Lower leg skin (tissue), 3 donors: ENCODE measurements around the gene TPST1.

Experiments used
- POLR2A ChIP-seq, 2 donors: fragments of 450-650 bp; IDR thresholded peaks; one replicate each; pipeline ENCODE4 v1.6.1; 2016 to 2017; ENCODE audit warnings: antibody characterized with exemption in 2 of 2, mild to moderate bottlenecking in 1 of 2, moderate library complexity in 1 of 2
- TF ChIP-seq, protein P1 (sequence below), 3 donors: fragments of 450-650 bp; IDR thresholded peaks; one replicate each; pipeline ENCODE4 v1.5.1; 2016; ENCODE audit warnings: antibody characterized with exemption in 3 of 3, mild to moderate bottlenecking in 3 of 3, moderate library complexity in 2 of 3

DNA sequence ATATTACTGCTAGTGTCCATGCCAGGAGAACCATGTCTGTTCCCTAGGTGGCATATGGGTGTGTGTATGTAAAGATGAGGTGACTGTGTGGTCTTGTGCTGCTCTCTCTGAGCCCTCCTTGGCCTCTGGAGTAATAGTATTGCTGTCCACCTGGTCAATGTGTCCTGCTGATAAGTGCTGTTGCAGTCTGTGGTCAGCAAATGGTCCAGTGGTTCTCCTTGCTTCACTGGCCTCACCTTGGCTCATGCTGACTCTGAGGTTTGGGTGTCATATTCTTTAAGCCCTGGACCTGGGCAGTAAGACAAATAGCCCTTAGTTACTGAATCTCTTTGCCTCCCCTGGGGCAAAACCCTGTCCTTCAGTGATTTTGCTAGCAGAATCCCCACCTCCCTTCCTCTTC lies 56.8 kb downstream of the TPST1 start:
- TF ChIP-seq POLR2A (IDR thresholded peaks at IDR 0.05): no peak
- TF ChIP-seq, protein P1, sequence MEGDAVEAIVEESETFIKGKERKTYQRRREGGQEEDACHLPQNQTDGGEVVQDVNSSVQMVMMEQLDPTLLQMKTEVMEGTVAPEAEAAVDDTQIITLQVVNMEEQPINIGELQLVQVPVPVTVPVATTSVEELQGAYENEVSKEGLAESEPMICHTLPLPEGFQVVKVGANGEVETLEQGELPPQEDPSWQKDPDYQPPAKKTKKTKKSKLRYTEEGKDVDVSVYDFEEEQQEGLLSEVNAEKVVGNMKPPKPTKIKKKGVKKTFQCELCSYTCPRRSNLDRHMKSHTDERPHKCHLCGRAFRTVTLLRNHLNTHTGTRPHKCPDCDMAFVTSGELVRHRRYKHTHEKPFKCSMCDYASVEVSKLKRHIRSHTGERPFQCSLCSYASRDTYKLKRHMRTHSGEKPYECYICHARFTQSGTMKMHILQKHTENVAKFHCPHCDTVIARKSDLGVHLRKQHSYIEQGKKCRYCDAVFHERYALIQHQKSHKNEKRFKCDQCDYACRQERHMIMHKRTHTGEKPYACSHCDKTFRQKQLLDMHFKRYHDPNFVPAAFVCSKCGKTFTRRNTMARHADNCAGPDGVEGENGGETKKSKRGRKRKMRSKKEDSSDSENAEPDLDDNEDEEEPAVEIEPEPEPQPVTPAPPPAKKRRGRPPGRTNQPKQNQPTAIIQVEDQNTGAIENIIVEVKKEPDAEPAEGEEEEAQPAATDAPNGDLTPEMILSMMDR (IDR thresholded peaks at IDR 0.05): no peak
